ENCODE results near the gene HTR6. TPM values are rescaled to one million over a fixed set of nuclear protein-coding genes. Genes with fewer than 3 reads are reported as not detected.

The HTR6 gene
- total and polyA plus RNA-seq, 2 of the 4 experiments (the other 2 are of a cell fraction), result not detected

DNA sequence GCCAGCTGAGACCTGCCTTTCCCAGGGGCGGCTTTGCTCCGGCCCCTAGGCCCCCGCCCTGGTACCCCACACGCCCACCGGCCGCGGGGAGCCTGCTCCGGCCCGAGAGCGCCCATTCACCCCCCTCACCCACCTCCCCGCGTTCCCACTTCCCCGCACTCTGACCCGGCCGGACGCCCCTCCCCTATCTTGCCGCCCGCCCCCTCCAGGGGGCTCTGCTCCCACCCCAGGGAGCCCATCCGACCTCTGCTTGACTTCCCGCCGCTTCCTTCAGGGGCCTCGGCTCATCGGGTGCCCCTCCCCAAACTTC, 466 bp downstream of the HTR6 start:
- ChIA-PET POLR2A (ENCODE audit: unreplicated experiment) (no interaction called here), CTCF (no interaction called here)
- no peak overlapping the region for H3K56ac ChIP-seq (ENCODE audit: extremely low read depth, insufficient read depth, low read length)
- no peaks in the 10 kb centered on the region for H3K9me3 ChIP-seq (ENCODE audit: control insufficient read depth, insufficient read depth, low read length)
- H3K4me1 ChIP-seq (ENCODE audit: control insufficient read depth, insufficient read depth, low read length), result no peaks in the 10 kb centered on the region
- H2AK5ac ChIP-seq (ENCODE audit: low read depth, low read length), result no peak overlapping the region
- DNase-seq, result no peak
- no peak overlapping the region for H3K18ac ChIP-seq (ENCODE audit: low read depth, low read length)
- H3K4ac ChIP-seq (ENCODE audit: low read depth, low read length), result no peak overlapping the region
- no peak overlapping the region for H3K23ac ChIP-seq (ENCODE audit: low read depth, low read length)
- H4K91ac ChIP-seq (ENCODE audit: insufficient read depth, low read depth, low read length), result no peak overlapping the region
- peak overlapping the region; percentile 49 for H2AFZ ChIP-seq (replicated peaks; ENCODE audit: low read length, poor library complexity)
- H2BK20ac ChIP-seq (ENCODE audit: low read depth, low read length), result no peak overlapping the region
- H3K36me3 ChIP-seq (ENCODE audit: control insufficient read depth, insufficient read depth, low read length), result no peaks in the 10 kb centered on the region
- intact Hi-C loops (cut with micrococcal nuclease) (loop anchor here (10.0 kb wide), 1 partner anchor 220 kb away; the partner anchor contains the start of gene OTUD3), dilution Hi-C loops (cut with HindIII; ENCODE audit: low sequenced_read_pairs, unreplicated experiment) (no loop called here), in situ Hi-C loops (cut with MboI; ENCODE audit: low sequenced_read_pairs) (no loop called here)
- H2AK9ac ChIP-seq (replicated peaks; ENCODE audit: low read depth, low read length, poor library complexity), result no peak overlapping the region
- 0% methylated on average over 11 of the region's 23 CpGs; no CpG with 5 or more reads in 1 of the 2 experiments for WGBS, 2 experiments (ENCODE audit: extremely low coverage in 2 of 2, insufficient read length in 1 of 2)
- no peak overlapping the region for H4K5ac ChIP-seq (ENCODE audit: low read depth, low read length)
- no peak overlapping the region for H2BK120ac ChIP-seq (ENCODE audit: low read depth, low read length)
- H4K8ac ChIP-seq (ENCODE audit: low read depth in 2 of 2, low read length in 2 of 2), result no peak overlapping the region
- H3K27ac ChIP-seq (ENCODE audit: insufficient read depth, low read length), result no peak overlapping the region
- ATAC-seq (ENCODE audit: low read depth), result no peak
- no peak overlapping the region for H3K9ac ChIP-seq (ENCODE audit: low read depth, low read length)
- no peak for TF ChIP-seq SMC3 (IDR thresholded peaks at IDR 0.05; ENCODE audit: low read depth, low read length)
- no peak for TF ChIP-seq MAFK (IDR thresholded peaks at IDR 0.05; ENCODE audit: low read depth, low read length)
- no peak for TF ChIP-seq MXI1 (IDR thresholded peaks at IDR 0.05; ENCODE audit: borderline replicate concordance, low read depth, low read length)
- TF ChIP-seq, protein P1, sequence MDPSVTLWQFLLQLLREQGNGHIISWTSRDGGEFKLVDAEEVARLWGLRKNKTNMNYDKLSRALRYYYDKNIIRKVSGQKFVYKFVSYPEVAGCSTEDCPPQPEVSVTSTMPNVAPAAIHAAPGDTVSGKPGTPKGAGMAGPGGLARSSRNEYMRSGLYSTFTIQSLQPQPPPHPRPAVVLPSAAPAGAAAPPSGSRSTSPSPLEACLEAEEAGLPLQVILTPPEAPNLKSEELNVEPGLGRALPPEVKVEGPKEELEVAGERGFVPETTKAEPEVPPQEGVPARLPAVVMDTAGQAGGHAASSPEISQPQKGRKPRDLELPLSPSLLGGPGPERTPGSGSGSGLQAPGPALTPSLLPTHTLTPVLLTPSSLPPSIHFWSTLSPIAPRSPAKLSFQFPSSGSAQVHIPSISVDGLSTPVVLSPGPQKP (IDR thresholded peaks at IDR 0.05; ENCODE audit: borderline replicate concordance, low read depth, low read length), result no peak
- no peak for TF ChIP-seq RAD21 (IDR thresholded peaks at IDR 0.05; ENCODE audit: low read length)
- TF ChIP-seq, protein P2, sequence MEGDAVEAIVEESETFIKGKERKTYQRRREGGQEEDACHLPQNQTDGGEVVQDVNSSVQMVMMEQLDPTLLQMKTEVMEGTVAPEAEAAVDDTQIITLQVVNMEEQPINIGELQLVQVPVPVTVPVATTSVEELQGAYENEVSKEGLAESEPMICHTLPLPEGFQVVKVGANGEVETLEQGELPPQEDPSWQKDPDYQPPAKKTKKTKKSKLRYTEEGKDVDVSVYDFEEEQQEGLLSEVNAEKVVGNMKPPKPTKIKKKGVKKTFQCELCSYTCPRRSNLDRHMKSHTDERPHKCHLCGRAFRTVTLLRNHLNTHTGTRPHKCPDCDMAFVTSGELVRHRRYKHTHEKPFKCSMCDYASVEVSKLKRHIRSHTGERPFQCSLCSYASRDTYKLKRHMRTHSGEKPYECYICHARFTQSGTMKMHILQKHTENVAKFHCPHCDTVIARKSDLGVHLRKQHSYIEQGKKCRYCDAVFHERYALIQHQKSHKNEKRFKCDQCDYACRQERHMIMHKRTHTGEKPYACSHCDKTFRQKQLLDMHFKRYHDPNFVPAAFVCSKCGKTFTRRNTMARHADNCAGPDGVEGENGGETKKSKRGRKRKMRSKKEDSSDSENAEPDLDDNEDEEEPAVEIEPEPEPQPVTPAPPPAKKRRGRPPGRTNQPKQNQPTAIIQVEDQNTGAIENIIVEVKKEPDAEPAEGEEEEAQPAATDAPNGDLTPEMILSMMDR (conservative IDR thresholded peaks at IDR 0.05; ENCODE audit: low read depth, low read length), result no peak
- TF ChIP-seq, protein P3, sequence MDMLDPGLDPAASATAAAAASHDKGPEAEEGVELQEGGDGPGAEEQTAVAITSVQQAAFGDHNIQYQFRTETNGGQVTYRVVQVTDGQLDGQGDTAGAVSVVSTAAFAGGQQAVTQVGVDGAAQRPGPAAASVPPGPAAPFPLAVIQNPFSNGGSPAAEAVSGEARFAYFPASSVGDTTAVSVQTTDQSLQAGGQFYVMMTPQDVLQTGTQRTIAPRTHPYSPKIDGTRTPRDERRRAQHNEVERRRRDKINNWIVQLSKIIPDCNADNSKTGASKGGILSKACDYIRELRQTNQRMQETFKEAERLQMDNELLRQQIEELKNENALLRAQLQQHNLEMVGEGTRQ (IDR thresholded peaks at IDR 0.05; ENCODE audit: low read depth, low read length), result no peak
- no peak for TF ChIP-seq CEBPB (IDR thresholded peaks at IDR 0.05; ENCODE audit: low read depth, low read length)
- TF ChIP-seq NFE2L2 (IDR thresholded peaks at IDR 0.05; ENCODE audit: low read depth, low read length), result no peak
- TF ChIP-seq RFX5 (IDR thresholded peaks at IDR 0.05; ENCODE audit: low read depth, low read length), result no peak
- TF ChIP-seq POLR2A (IDR thresholded peaks at IDR 0.05; ENCODE audit: low read depth, low read length), result no peak
- peaks cover 62% of the 10 kb centered on the region for H3K27me3 ChIP-seq (ENCODE audit: control insufficient read depth, insufficient read depth, low read length)
- H2BK5ac ChIP-seq (ENCODE audit: low read depth, low read length, poor library complexity, severe bottlenecking), result no peak overlapping the region
- no peak overlapping the region for H2BK15ac ChIP-seq (ENCODE audit: low read depth, low read length)
- no peak overlapping the region for H3K4me3 ChIP-seq (ENCODE audit: insufficient read depth, low read depth, low read length)
- BruUV-seq (replicated peaks), result no TSS peak
- H3K14ac ChIP-seq (replicated peaks; ENCODE audit: low read depth, low read length), result no peak overlapping the region
- no peaks in the 10 kb centered on the region for H3K9me1 ChIP-seq (ENCODE audit: insufficient read depth, low read length)
- no peaks in the 10 kb centered on the region for H3K79me1 ChIP-seq (ENCODE audit: low read depth in 1 of 2, low read length in 2 of 2)
- H4K20me1 ChIP-seq (ENCODE audit: insufficient read depth, low read length), result no peaks in the 10 kb centered on the region
- no peak overlapping the region for H3K4me2 ChIP-seq (ENCODE audit: low read depth, low read length)
